DLD1 (cell line): ENCODE data around the gene EVI2B.
"Not testable (repeated sequence)": the region's sequence is repeated elsewhere in the genome, so short reads cannot be mapped to it uniquely, and the experiment has no call there.

Experiments
- in situ Hi-C: cut with HindIII; loops from 2 replicates; pipeline ENCODE4 v1.10.0; 2017; ENCODE audit warnings: low sequenced_read_pairs

Gene EVI2B

GRCh38 chr17:31273516-31273915 lies 40.3 kb downstream of the EVI2B start:
- in situ Hi-C loops = no loop called here

- in situ Hi-C loops = no loop called here
Observed at GRCh38 chr17:31272803-31273202, 41.1 kb downstream of the EVI2B start.

GRCh38 chr17:31272236-31272635 lies 41.6 kb downstream of the EVI2B start:
- in situ Hi-C loops = no loop called here

GRCh38 chr17:31269578-31269983 lies 44.3 kb downstream of the EVI2B start:
- in situ Hi-C loops = no loop called here

- in situ Hi-C loops = no loop called here
Observed at GRCh38 chr17:31269036-31269577, 44.7 kb downstream of the EVI2B start.

- in situ Hi-C loops = no loop called here
Observed at GRCh38 chr17:31266042-31266441, 47.8 kb downstream of the EVI2B start.

- in situ Hi-C loops = not testable (repeated sequence)
Observed at GRCh38 chr17:31262923-31263322, 50.9 kb downstream of the EVI2B start.

- in situ Hi-C loops = no loop called here
Observed at GRCh38 chr17:31261601-31262000, 52.3 kb downstream of the EVI2B start.

GRCh38 chr17:31260151-31260550 lies 53.7 kb downstream of the EVI2B start:
- in situ Hi-C loops = no loop called here

- in situ Hi-C loops = no loop called here
Observed at GRCh38 chr17:31256936-31257335, 56.9 kb downstream of the EVI2B start.

GRCh38 chr17:31254654-31255053 lies 59.2 kb downstream of the EVI2B start:
- in situ Hi-C loops = no loop called here
